ENCODE data around the gene KLHL21. TPM values are rescaled to one million over a fixed set of nuclear protein-coding genes. Genes with fewer than 3 reads are reported as not detected.

Gene KLHL21
- total and polyA plus RNA-seq, 2 of the 4 experiments (the other 2 are of a cell fraction): 12.0 to 36.7 TPM

DNA sequence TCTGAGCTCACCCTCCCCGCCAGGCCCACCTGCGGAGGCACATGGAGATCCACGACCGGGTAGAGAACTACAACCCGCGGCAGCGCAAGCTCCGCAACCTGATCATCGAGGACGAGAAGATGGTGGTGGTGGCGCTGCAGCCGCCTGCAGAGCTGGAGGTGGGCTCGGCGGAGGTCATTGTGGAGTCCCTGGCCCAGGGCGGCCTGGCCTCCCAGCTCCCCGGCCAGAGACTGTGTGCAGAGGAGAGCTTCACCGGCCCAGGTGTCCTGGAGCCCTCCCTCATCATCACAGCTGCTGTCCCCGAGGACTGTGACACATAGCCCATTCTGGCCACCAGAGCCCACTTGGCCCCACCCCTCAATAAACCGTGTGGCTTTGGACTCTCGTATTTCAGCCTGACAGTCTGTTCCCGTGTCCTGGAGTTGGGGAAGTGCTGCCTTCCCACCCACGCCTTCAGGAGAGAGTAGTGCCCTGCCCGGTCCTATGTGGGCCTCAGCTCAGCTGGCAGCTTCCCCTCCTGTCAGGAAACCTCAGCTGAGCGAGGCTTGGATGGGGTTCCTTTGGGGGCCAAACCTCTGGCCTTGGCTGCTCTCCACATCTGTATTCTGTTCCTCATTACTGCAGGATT lies 13.7 kb downstream of the KLHL21 start:
- dilution Hi-C loops (cut with HindIII; ENCODE audit: low sequenced_read_pairs, unreplicated experiment) (no loop called here), in situ Hi-C loops (cut with MboI; ENCODE audit: low sequenced_read_pairs) (no loop called here), intact Hi-C loops (cut with micrococcal nuclease) (no loop called here)
- no peaks in the 10 kb centered on the region for H3K9me3 ChIP-seq (ENCODE audit: control insufficient read depth, insufficient read depth, low read length)
- H2BK20ac ChIP-seq (ENCODE audit: low read depth, low read length): no peak overlapping the region
- H4K91ac ChIP-seq (ENCODE audit: insufficient read depth, low read depth, low read length): no peak overlapping the region
- DNase-seq: no peak
- no peak overlapping the region for H2BK15ac ChIP-seq (ENCODE audit: low read depth, low read length)
- peaks cover 4% of the 10 kb centered on the region; the same call in 1 of the 2 replicates for H3K9me1 ChIP-seq (ENCODE audit: insufficient read depth, low read length)
- BruUV-seq (replicated peaks): no TSS peak
- TF ChIP-seq, protein P1, sequence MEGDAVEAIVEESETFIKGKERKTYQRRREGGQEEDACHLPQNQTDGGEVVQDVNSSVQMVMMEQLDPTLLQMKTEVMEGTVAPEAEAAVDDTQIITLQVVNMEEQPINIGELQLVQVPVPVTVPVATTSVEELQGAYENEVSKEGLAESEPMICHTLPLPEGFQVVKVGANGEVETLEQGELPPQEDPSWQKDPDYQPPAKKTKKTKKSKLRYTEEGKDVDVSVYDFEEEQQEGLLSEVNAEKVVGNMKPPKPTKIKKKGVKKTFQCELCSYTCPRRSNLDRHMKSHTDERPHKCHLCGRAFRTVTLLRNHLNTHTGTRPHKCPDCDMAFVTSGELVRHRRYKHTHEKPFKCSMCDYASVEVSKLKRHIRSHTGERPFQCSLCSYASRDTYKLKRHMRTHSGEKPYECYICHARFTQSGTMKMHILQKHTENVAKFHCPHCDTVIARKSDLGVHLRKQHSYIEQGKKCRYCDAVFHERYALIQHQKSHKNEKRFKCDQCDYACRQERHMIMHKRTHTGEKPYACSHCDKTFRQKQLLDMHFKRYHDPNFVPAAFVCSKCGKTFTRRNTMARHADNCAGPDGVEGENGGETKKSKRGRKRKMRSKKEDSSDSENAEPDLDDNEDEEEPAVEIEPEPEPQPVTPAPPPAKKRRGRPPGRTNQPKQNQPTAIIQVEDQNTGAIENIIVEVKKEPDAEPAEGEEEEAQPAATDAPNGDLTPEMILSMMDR (conservative IDR thresholded peaks at IDR 0.05; ENCODE audit: low read depth, low read length): no peak
- TF ChIP-seq POLR2A (IDR thresholded peaks at IDR 0.05; ENCODE audit: low read depth, low read length) (0 out of 2 replicates have a peak, but pooled peaks have one; percentile 29), BHLHE40 (IDR thresholded peaks at IDR 0.05; ENCODE audit: low read depth, low read length) (no peak)
- H3K27me3 ChIP-seq (ENCODE audit: control insufficient read depth, insufficient read depth, low read length): no peaks in the 10 kb centered on the region
- H2AK9ac ChIP-seq (replicated peaks; ENCODE audit: low read depth, low read length, poor library complexity): peak overlapping the region; percentile 57
- no peak overlapping the region for H2BK120ac ChIP-seq (ENCODE audit: low read depth, low read length)
- H3K56ac ChIP-seq (ENCODE audit: extremely low read depth, insufficient read depth, low read length): no peak overlapping the region
- no peaks in the 10 kb centered on the region for H3K4me1 ChIP-seq (ENCODE audit: control insufficient read depth, insufficient read depth, low read length)
- ChIA-PET CTCF (interaction anchor here (0.7 to 1.0 kb wide), 2 partner anchors 8 to 34 kb away, joined by 3 to 4 read pairs; partner anchors contain the start of genes NOL9 and TAS1R1), POLR2A (ENCODE audit: unreplicated experiment) (no interaction called here)
- H3K4ac ChIP-seq (ENCODE audit: low read depth, low read length): no peak overlapping the region
- H4K8ac ChIP-seq (ENCODE audit: low read depth in 2 of 2, low read length in 2 of 2): no peak overlapping the region
- H3K4me3 ChIP-seq (ENCODE audit: insufficient read depth, low read depth, low read length): no peak overlapping the region
- no peak overlapping the region for H3K23ac ChIP-seq (ENCODE audit: low read depth, low read length)
- H3K4me2 ChIP-seq (ENCODE audit: low read depth, low read length): no peak overlapping the region
- no peak overlapping the region for H3K18ac ChIP-seq (ENCODE audit: low read depth, low read length)
- no peak overlapping the region for H2BK5ac ChIP-seq (ENCODE audit: low read depth, low read length, poor library complexity, severe bottlenecking)
- H3K36me3 ChIP-seq (ENCODE audit: control insufficient read depth, insufficient read depth, low read length): peaks cover 65% of the 10 kb centered on the region
- H3K9ac ChIP-seq (ENCODE audit: low read depth, low read length): no peak overlapping the region
- ATAC-seq (ENCODE audit: low read depth): no peak; the same call in 1 of the 2 replicates
- 89% methylated on average over 17 of the region's 24 CpGs; no CpG with 5 or more reads in 1 of the 2 experiments for WGBS, 2 experiments (ENCODE audit: extremely low coverage in 2 of 2, insufficient read length in 1 of 2)
- H2AFZ ChIP-seq (replicated peaks; ENCODE audit: low read length, poor library complexity): no peak overlapping the region
- no peak overlapping the region for H3K14ac ChIP-seq (replicated peaks; ENCODE audit: low read depth, low read length)
- peaks cover 63% of the 10 kb centered on the region for H4K20me1 ChIP-seq (ENCODE audit: insufficient read depth, low read length)
- no peak overlapping the region for H4K5ac ChIP-seq (ENCODE audit: low read depth, low read length)
- H2AK5ac ChIP-seq (ENCODE audit: low read depth, low read length): no peak overlapping the region
- H3K27ac ChIP-seq (ENCODE audit: insufficient read depth, low read length): no peak overlapping the region
- H3K79me1 ChIP-seq (ENCODE audit: low read depth in 1 of 2, low read length in 2 of 2): peaks cover 8 to 65% of the 10 kb centered on the region in 2 experiments
